Measurements from ENCODE around the gene D2HGDH.
"Not testable (repeated sequence)": the region's sequence is repeated elsewhere in the genome, so short reads cannot be mapped to it uniquely, and the experiment has no call there.

D2HGDH gene

DNA sequence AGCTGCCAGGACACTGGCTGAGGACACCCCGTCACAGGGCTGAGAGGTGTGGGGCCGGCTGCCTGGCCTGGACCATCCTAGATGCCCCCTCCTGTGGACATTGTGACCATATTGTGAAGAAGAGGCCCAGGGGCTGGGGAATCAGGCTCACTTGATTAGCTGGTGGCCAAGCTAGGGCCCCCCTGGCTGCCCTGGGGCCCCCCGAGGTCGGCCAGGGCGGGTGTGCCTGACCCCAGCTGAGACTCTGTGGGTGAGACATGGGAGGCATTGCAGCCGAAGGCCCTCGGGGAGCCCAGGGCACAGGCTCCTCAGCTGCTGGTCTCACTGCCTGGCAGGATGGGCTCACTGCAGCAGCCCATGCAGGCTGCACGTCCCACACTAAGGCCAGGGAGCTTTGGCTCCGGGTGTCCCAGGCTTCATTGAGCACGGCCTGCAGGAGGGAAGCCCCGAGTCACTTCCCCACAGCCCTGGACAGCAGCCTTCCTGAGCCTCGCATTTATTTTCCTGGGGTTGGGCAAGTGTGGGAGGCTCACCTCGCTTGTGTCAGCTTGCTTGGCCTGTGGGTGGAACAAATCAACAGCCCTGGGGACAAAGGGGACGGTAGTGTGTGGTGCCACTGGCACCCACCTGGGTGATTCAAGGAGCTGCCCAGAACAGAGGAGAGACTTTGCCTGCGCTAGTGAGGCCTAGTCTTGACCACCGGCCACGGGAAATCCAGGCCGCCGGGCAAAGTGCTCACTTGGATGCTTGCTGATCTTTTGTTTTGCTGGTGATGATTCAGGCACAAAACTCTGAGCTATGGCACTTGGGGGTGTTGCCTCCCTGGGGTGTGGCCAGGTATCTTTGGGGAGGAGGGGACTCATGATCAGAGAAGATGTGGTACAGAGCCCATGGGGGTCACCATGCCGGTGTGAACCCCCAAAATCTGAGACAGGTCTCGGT lies 43.5 kb downstream of the D2HGDH start:
- Histone ChIP-seq H3K4me3 (ENCODE audit: low read length) (no peak overlapping the region), H3K9me3 (ENCODE audit: control insufficient read depth, insufficient read depth, low read length) (peaks cover 12% of the 10 kb centered on the region), H3F3A (ENCODE audit: control insufficient read depth, insufficient read depth) (no peaks in the 10 kb centered on the region), H3K36me3 (ENCODE audit: control insufficient read depth, low read length) (no peaks in the 10 kb centered on the region), H3K27me3 (ENCODE audit: control insufficient read depth, low read length) (no peaks in the 10 kb centered on the region), H3K9me2 (replicated peaks; ENCODE audit: control insufficient read depth, low read length) (no peaks in the 10 kb centered on the region), H4K20me1 (ENCODE audit: control insufficient read depth, insufficient read depth, low read depth, low read length) (no peaks in the 10 kb centered on the region), H3K4me1 (ENCODE audit: control insufficient read depth, low read length) (no peaks in the 10 kb centered on the region), H3K79me2 (ENCODE audit: control insufficient read depth, low read length) (no peaks in the 10 kb centered on the region), H3K4me2 (ENCODE audit: low read length) (no peak overlapping the region), H3K27ac (ENCODE audit: low read depth, low read length) (no peak overlapping the region)
- TF ChIP-seq CTCF (IDR thresholded peaks at IDR 0.05; ENCODE audit: low read depth, low read length, poor library complexity, severe bottlenecking) (no peak), EZH2phosphoT487 (IDR thresholded peaks at IDR 0.05; ENCODE audit: borderline replicate concordance, low read length) (no peak)

DNA sequence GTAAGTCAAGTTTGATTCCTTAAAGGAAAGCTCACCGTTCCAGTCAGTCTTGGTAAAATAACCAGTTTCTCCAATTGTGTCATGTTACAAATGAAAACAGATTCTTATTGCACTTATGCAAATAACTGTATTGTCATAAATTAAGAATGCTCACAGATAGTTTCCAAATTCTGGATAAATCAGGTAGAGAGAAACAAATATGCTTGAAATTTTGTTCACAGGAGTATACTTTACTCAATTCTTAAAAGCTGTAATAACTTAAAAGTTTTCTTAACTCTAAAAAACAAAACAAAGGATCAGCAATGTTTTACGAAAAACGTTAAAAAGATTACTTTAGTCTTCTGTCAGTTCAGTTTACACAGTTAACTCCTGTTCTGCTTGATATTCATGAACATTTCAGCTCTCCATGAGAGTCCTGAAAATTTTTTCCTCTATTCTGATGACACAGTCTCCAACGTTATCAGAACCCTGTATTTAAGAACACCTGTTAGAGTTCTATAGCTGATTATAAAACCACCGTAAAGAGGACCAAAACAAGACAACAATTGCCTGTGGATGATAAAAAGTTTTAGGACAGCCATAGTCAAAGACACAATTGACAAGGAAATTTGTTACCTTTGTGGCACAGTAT lies 46.6 kb downstream of the D2HGDH start:
- Histone ChIP-seq H3K36me3 (ENCODE audit: control insufficient read depth, low read length) (no peaks in the 10 kb centered on the region), H3K79me2 (ENCODE audit: control insufficient read depth, low read length) (no peaks in the 10 kb centered on the region), H3K9me2 (replicated peaks; ENCODE audit: control insufficient read depth, low read length) (no peaks in the 10 kb centered on the region), H3K4me3 (ENCODE audit: low read length) (no peak overlapping the region), H3K4me2 (ENCODE audit: low read length) (no peak overlapping the region), H3F3A (ENCODE audit: control insufficient read depth, insufficient read depth) (no peaks in the 10 kb centered on the region), H3K27ac (ENCODE audit: low read depth, low read length) (no peak overlapping the region), H3K4me1 (ENCODE audit: control insufficient read depth, low read length) (no peaks in the 10 kb centered on the region), H4K20me1 (ENCODE audit: control insufficient read depth, insufficient read depth, low read depth, low read length) (no peaks in the 10 kb centered on the region), H3K9me3 (ENCODE audit: control insufficient read depth, insufficient read depth, low read length) (peaks cover 14% of the 10 kb centered on the region), H3K27me3 (ENCODE audit: control insufficient read depth, low read length) (no peaks in the 10 kb centered on the region)
- TF ChIP-seq EZH2phosphoT487 (IDR thresholded peaks at IDR 0.05; ENCODE audit: borderline replicate concordance, low read length) (no peak), CTCF (IDR thresholded peaks at IDR 0.05; ENCODE audit: low read depth, low read length, poor library complexity, severe bottlenecking) (no peak)

DNA sequence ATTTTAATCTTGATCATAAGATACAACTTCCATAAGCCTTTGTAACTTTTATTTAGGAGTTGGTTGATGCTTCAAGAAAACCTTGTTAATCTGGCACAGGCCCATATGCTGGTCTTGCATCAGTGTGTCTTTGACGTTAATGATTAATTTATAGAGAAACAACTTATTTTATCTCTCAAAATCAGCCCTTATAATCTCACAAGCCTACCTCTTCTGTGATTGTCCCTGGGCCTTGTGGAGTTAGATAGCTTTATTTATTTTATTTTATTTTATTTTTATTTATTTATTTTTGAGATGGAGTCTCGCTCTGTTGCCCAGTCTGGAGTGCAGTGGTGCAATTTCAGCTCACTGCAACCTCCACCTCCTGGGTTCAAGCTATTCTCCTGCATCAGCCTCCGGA lies 47.6 kb downstream of the D2HGDH start:
- not testable (repeated sequence) for H3K4me1 ChIP-seq (ENCODE audit: control insufficient read depth, low read length); H3K36me3 ChIP-seq (ENCODE audit: control insufficient read depth, low read length); H3K27ac ChIP-seq (ENCODE audit: low read depth, low read length); H3K4me2 ChIP-seq (ENCODE audit: low read length); H3K4me3 ChIP-seq (ENCODE audit: low read length); H4K20me1 ChIP-seq (ENCODE audit: control insufficient read depth, insufficient read depth, low read depth, low read length); H3K27me3 ChIP-seq (ENCODE audit: control insufficient read depth, low read length); H3K9me2 ChIP-seq (replicated peaks; ENCODE audit: control insufficient read depth, low read length); H3K79me2 ChIP-seq (ENCODE audit: control insufficient read depth, low read length); H3F3A ChIP-seq (ENCODE audit: control insufficient read depth, insufficient read depth)
- H3K9me3 ChIP-seq (ENCODE audit: control insufficient read depth, insufficient read depth, low read length): peaks cover 14% of the 10 kb centered on the region

DNA sequence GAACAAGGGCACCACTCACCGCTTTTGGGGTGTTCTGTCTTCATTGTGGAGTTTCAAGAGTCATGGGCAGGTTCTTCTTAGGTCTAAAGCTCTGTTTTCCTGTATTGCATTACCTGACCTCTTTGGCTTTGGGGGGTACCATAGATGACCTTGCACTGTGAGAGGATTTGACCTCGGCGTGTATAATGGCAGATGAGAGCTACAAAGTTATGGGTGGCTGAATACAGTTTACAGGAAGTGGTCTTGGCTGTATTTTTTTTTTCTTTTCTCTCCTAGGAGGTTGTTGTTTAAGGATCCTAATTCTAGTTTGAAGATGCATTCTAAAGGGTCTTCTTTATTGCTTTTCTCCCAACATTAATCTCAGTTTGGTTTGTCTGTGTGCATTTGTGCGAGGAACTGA lies 53.7 kb downstream of the D2HGDH start:
- H3K4me1 ChIP-seq (ENCODE audit: control insufficient read depth, low read length): peaks cover 20% of the 10 kb centered on the region
- H3K36me3 ChIP-seq (ENCODE audit: control insufficient read depth, low read length): no peaks in the 10 kb centered on the region
- H3F3A ChIP-seq (ENCODE audit: control insufficient read depth, insufficient read depth): no peaks in the 10 kb centered on the region
- H3K9me2 ChIP-seq (replicated peaks; ENCODE audit: control insufficient read depth, low read length): no peaks in the 10 kb centered on the region
- H3K4me2 ChIP-seq (ENCODE audit: low read length): peak overlapping the region; percentile 56
- H4K20me1 ChIP-seq (ENCODE audit: control insufficient read depth, insufficient read depth, low read depth, low read length): no peaks in the 10 kb centered on the region
- peaks cover 5% of the 10 kb centered on the region for H3K9me3 ChIP-seq (ENCODE audit: control insufficient read depth, insufficient read depth, low read length)
- H3K27me3 ChIP-seq (ENCODE audit: control insufficient read depth, low read length): no peaks in the 10 kb centered on the region
- no peaks in the 10 kb centered on the region for H3K79me2 ChIP-seq (ENCODE audit: control insufficient read depth, low read length)
- TF ChIP-seq EZH2phosphoT487 (IDR thresholded peaks at IDR 0.05; ENCODE audit: borderline replicate concordance, low read length) (no peak), CTCF (IDR thresholded peaks at IDR 0.05; ENCODE audit: low read depth, low read length, poor library complexity, severe bottlenecking) (no peak)
- peak overlapping the region; percentile 30; the same call in 1 of the 2 replicates for H3K4me3 ChIP-seq (ENCODE audit: low read length)
- H3K27ac ChIP-seq (ENCODE audit: low read depth, low read length): peak overlapping the region; percentile 50

Data from DOHH2 (cell line).